ENCODE measurements around the gene TMEM236.

TMEM236 gene

GRCh38 chr10:17787087-17787961 lies 35.3 kb downstream of the TMEM236 start:
- Histone ChIP-seq H3K36me3 (ENCODE audit: insufficient read depth, low read length) (no peaks in the 10 kb centered on the region), H3K9me3 (ENCODE audit: control insufficient read depth, insufficient read depth, low read length) (no peaks in the 10 kb centered on the region), H3K9ac (ENCODE audit: low read depth, low read length) (no peak overlapping the region), H3K4me1 (ENCODE audit: insufficient read depth, low read length) (0 out of 2 replicates have a peak, but pooled peaks cover 4% of the 10 kb centered on the region)

GRCh38 chr10:17788646-17789045 lies 36.6 kb downstream of the TMEM236 start:
- Histone ChIP-seq H3K4me1 (ENCODE audit: insufficient read depth, low read length) (0 out of 2 replicates have a peak, but pooled peaks cover 4% of the 10 kb centered on the region), H3K36me3 (ENCODE audit: insufficient read depth, low read length) (no peaks in the 10 kb centered on the region), H3K9me3 (ENCODE audit: control insufficient read depth, insufficient read depth, low read length) (no peaks in the 10 kb centered on the region), H3K9ac (ENCODE audit: low read depth, low read length) (no peak overlapping the region)

- Histone ChIP-seq H3K36me3 (ENCODE audit: insufficient read depth, low read length) (no peaks in the 10 kb centered on the region), H3K9ac (ENCODE audit: low read depth, low read length) (no peak overlapping the region), H3K4me1 (ENCODE audit: insufficient read depth, low read length) (0 out of 2 replicates have a peak, but pooled peaks cover 4% of the 10 kb centered on the region), H3K9me3 (ENCODE audit: control insufficient read depth, insufficient read depth, low read length) (no peaks in the 10 kb centered on the region)
Observed at GRCh38 chr10:17789396-17789795, 37.4 kb downstream of the TMEM236 start.

GRCh38 chr10:17790651-17791050 lies 38.6 kb downstream of the TMEM236 start:
- Histone ChIP-seq H3K9ac (ENCODE audit: low read depth, low read length) (no peak overlapping the region), H3K9me3 (ENCODE audit: control insufficient read depth, insufficient read depth, low read length) (no peaks in the 10 kb centered on the region), H3K4me1 (ENCODE audit: insufficient read depth, low read length) (0 out of 2 replicates have a peak, but pooled peaks cover 4% of the 10 kb centered on the region), H3K36me3 (ENCODE audit: insufficient read depth, low read length) (no peaks in the 10 kb centered on the region)

- no peak overlapping the region; the same call in 1 of the 2 replicates for H3K9ac ChIP-seq (ENCODE audit: low read depth, low read length)
- H3K36me3 ChIP-seq (ENCODE audit: insufficient read depth, low read length): no peaks in the 10 kb centered on the region
- no peaks in the 10 kb centered on the region for H3K4me1 ChIP-seq (ENCODE audit: insufficient read depth, low read length)
- peaks cover 8% of the 10 kb centered on the region; the same call in 1 of the 2 replicates for H3K9me3 ChIP-seq (ENCODE audit: control insufficient read depth, insufficient read depth, low read length)
Observed at GRCh38 chr10:17792991-17793390, 41.0 kb downstream of the TMEM236 start.

GRCh38 chr10:17793823-17794644 lies 42.0 kb downstream of the TMEM236 start:
- H3K36me3 ChIP-seq (ENCODE audit: insufficient read depth, low read length): no peaks in the 10 kb centered on the region
- no peaks in the 10 kb centered on the region for H3K4me1 ChIP-seq (ENCODE audit: insufficient read depth, low read length)
- H3K9ac ChIP-seq (ENCODE audit: low read depth, low read length): no peak overlapping the region
- peaks cover 8% of the 10 kb centered on the region; the same call in 1 of the 2 replicates for H3K9me3 ChIP-seq (ENCODE audit: control insufficient read depth, insufficient read depth, low read length)

- H3K36me3 ChIP-seq (ENCODE audit: insufficient read depth, low read length): no peaks in the 10 kb centered on the region
- H3K9me3 ChIP-seq (ENCODE audit: control insufficient read depth, insufficient read depth, low read length): peaks cover 8% of the 10 kb centered on the region; the same call in 1 of the 2 replicates
- H3K4me1 ChIP-seq (ENCODE audit: insufficient read depth, low read length): no peaks in the 10 kb centered on the region
Observed at GRCh38 chr10:17795083-17795482, 43.1 kb downstream of the TMEM236 start.

GRCh38 chr10:17795813-17796594 lies 44.0 kb downstream of the TMEM236 start:
- H3K36me3 ChIP-seq (ENCODE audit: insufficient read depth, low read length): no peaks in the 10 kb centered on the region
- H3K4me1 ChIP-seq (ENCODE audit: insufficient read depth, low read length): no peaks in the 10 kb centered on the region
- H3K9ac ChIP-seq (ENCODE audit: low read depth, low read length): no peak overlapping the region
- peaks cover 8% of the 10 kb centered on the region; the same call in 1 of the 2 replicates for H3K9me3 ChIP-seq (ENCODE audit: control insufficient read depth, insufficient read depth, low read length)

More at GRCh38 chr10:17795083-17795482, 43.1 kb downstream of the TMEM236 start:
- no peak overlapping the region for H3K9ac ChIP-seq (ENCODE audit: low read depth, low read length)

GRCh38 chr10:17801507-17801906 lies 49.5 kb downstream of the TMEM236 start:
- no peak overlapping the region for H3K9ac ChIP-seq (ENCODE audit: low read depth, low read length)
- H3K4me1 ChIP-seq (ENCODE audit: insufficient read depth, low read length): no peaks in the 10 kb centered on the region
- peaks cover 4% of the 10 kb centered on the region; the same call in 1 of the 2 replicates for H3K9me3 ChIP-seq (ENCODE audit: control insufficient read depth, insufficient read depth, low read length)
- no peaks in the 10 kb centered on the region for H3K36me3 ChIP-seq (ENCODE audit: insufficient read depth, low read length)

- H3K4me1 ChIP-seq (ENCODE audit: insufficient read depth, low read length): no peaks in the 10 kb centered on the region
- H3K36me3 ChIP-seq (ENCODE audit: insufficient read depth, low read length): no peaks in the 10 kb centered on the region
- H3K9ac ChIP-seq (ENCODE audit: low read depth, low read length): no peak overlapping the region
- no peaks in the 10 kb centered on the region; the same call in 1 of the 2 replicates for H3K9me3 ChIP-seq (ENCODE audit: control insufficient read depth, insufficient read depth, low read length)
Observed at GRCh38 chr10:17802350-17802749, 50.3 kb downstream of the TMEM236 start.

- Histone ChIP-seq H3K9me3 (ENCODE audit: control insufficient read depth, insufficient read depth, low read length) (no peaks in the 10 kb centered on the region; the same call in 1 of the 2 replicates), H3K36me3 (ENCODE audit: insufficient read depth, low read length) (no peaks in the 10 kb centered on the region), H3K9ac (ENCODE audit: low read depth, low read length) (no peak overlapping the region), H3K4me1 (ENCODE audit: insufficient read depth, low read length) (no peaks in the 10 kb centered on the region)
Observed at GRCh38 chr10:17802976-17803375, 51.0 kb downstream of the TMEM236 start.

- no peaks in the 10 kb centered on the region; the same call in 1 of the 2 replicates for H3K4me1 ChIP-seq (ENCODE audit: insufficient read depth, low read length)
- H3K36me3 ChIP-seq (ENCODE audit: insufficient read depth, low read length): no peaks in the 10 kb centered on the region
- no peaks in the 10 kb centered on the region; the same call in 1 of the 2 replicates for H3K9me3 ChIP-seq (ENCODE audit: control insufficient read depth, insufficient read depth, low read length)
Observed at GRCh38 chr10:17805330-17805729, 53.3 kb downstream of the TMEM236 start.

GRCh38 chr10:17805921-17806577 lies 54.0 kb downstream of the TMEM236 start:
- Histone ChIP-seq H3K4me1 (ENCODE audit: insufficient read depth, low read length) (no peaks in the 10 kb centered on the region; the same call in 1 of the 2 replicates), H3K9me3 (ENCODE audit: control insufficient read depth, insufficient read depth, low read length) (no peaks in the 10 kb centered on the region; the same call in 1 of the 2 replicates), H3K9ac (ENCODE audit: low read depth, low read length) (no peak overlapping the region), H3K36me3 (ENCODE audit: insufficient read depth, low read length) (no peaks in the 10 kb centered on the region)

More at GRCh38 chr10:17805330-17805729, 53.3 kb downstream of the TMEM236 start:
- H3K9ac ChIP-seq (ENCODE audit: low read depth, low read length): no peak overlapping the region
